ENCODE results near the gene CNTLN. TPM values are rescaled to one million over a fixed set of nuclear protein-coding genes. Genes with fewer than 3 reads are reported as not detected.

CNTLN gene
- total RNA-seq, 1 experiment from 2014 or later, result 15.0 TPM

- Histone ChIP-seq H4K5ac (ENCODE audit: insufficient read length, low read depth, low read length) (no peak overlapping the region), H3K27ac (ENCODE audit: insufficient read length, low read depth, low read length) (no peak overlapping the region), H3K4ac (ENCODE audit: low read depth, low read length) (no peak overlapping the region; the same call in 1 of the 2 replicates), H3K27me3 (ENCODE audit: insufficient read depth, low read length) (no peaks in the 10 kb centered on the region), H2BK12ac (ENCODE audit: insufficient read length, low read depth, low read length) (no peak overlapping the region), H3K23me2 (ENCODE audit: insufficient read length, low read depth, low read length, poor library complexity, severe bottlenecking) (no peaks in the 10 kb centered on the region), H2BK120ac (ENCODE audit: low read depth, low read length, poor library complexity, severe bottlenecking) (no peak overlapping the region), H4K91ac (ENCODE audit: insufficient read length, low read depth, low read length) (no peak overlapping the region), H2BK15ac (ENCODE audit: low read depth, low read length) (no peak overlapping the region), H3K4me2 (ENCODE audit: insufficient read depth, insufficient read length, low read length) (no peak overlapping the region), H3K18ac (ENCODE audit: insufficient read length, low read depth, low read length) (no peak overlapping the region), H3K14ac (ENCODE audit: insufficient read depth, low read length) (no peak overlapping the region), H3T11ph (ENCODE audit: low read length) (no peak overlapping the region), H3K79me2 (ENCODE audit: insufficient read depth, low read length) (no peaks in the 10 kb centered on the region), H3K4me1 (ENCODE audit: insufficient read depth, low read length) (no peaks in the 10 kb centered on the region), H4K20me1 (ENCODE audit: control insufficient read depth, insufficient read depth, insufficient read length) (no peaks in the 10 kb centered on the region), H2BK5ac (ENCODE audit: insufficient read length, low read length) (no peak overlapping the region), H2AFZ (ENCODE audit: low read length) (no peak overlapping the region), H3K79me1 (ENCODE audit: insufficient read depth, low read depth, low read length, poor library complexity, severe bottlenecking) (no peaks in the 10 kb centered on the region), H3K23ac (ENCODE audit: insufficient read length, low read depth, low read length) (no peak overlapping the region), H3K9me3 (ENCODE audit: control insufficient read depth, low read depth, low read length) (no peaks in the 10 kb centered on the region), H3K9ac (ENCODE audit: extremely low read depth, insufficient read length, low read length) (no peak overlapping the region), H3K56ac (ENCODE audit: insufficient read length, low read depth, low read length) (no peak overlapping the region), H2AK5ac (ENCODE audit: insufficient read length, low read length) (no peak overlapping the region), H2BK20ac (ENCODE audit: low read depth, low read length, poor library complexity, severe bottlenecking) (no peak overlapping the region), H4K8ac (replicated peaks; ENCODE audit: insufficient read length, low read depth, low read length) (no peak overlapping the region)
- no peak for DNase-seq
- no peak for TF ChIP-seq CTCF (conservative IDR thresholded peaks at IDR 0.05)
- H3K27me3 Mint-ChIP-seq (ENCODE audit: low read depth), result no peaks in the 10 kb centered on the region
- H3K4me3 Mint-ChIP-seq, result no peak overlapping the region
- H3K27ac Mint-ChIP-seq, result peak overlapping the region; percentile 2 to 77 (median 39); a peak in 5 of 7 replicates
- peaks cover 3% of the 10 kb centered on the region in 2 experiments; a peak in 2 of 5 replicates for H3K9me3 Mint-ChIP-seq
- WGBS (ENCODE audit: extremely low coverage, insufficient read length, low lambda C conversion rate), result no CpG with 5 or more reads among the region's 2 CpGs
- H3K36me3 Mint-ChIP-seq (ENCODE audit: insufficient read depth in 1 of 3, low read depth in 3 of 3), result peaks cover 0 to 19% (median 2%) of the 10 kb centered on the region in 3 experiments; a peak in 5 of 7 replicates
- H3K4me1 Mint-ChIP-seq, result peaks cover 10 to 11% of the 10 kb centered on the region in 2 experiments
Observed at GRCh38 chr9:17361378-17361777, 226.5 kb downstream of the CNTLN start.
